Upper lobe of left lung (tissue), 6 donors: ENCODE results near the gene ACVR1. TPM values are rescaled to one million over a fixed set of nuclear protein-coding genes. Genes with fewer than 3 reads are reported as not detected.
"Not testable (repeated sequence)": the region's sequence is repeated elsewhere in the genome, so short reads cannot be mapped to it uniquely, and the experiment has no call there.

Source experiments
- ATAC-seq, 2 donors: fragments of 200-7000 bp; cut with Tn5 transposase; one replicate each; pipeline ENCODE4 v1.9.1; 2022; ENCODE audit warnings: mild to moderate bottlenecking in 2 of 2, moderate library complexity in 2 of 2; ENCODE audit not compliant: low FRiP score in 2 of 2
- DNase-seq, 2 donors: peaks; one replicate each; pipeline ENCODE4 v3.0.0-alpha.2; 2019 to 2020
- H3K27ac ChIP-seq, 4 donors: fragments of 200-600 bp; sonication (generic); one replicate each; pipeline ENCODE4 v1.5.1; 2016 to 2019
- H3K27me3 ChIP-seq, 4 donors: fragments of 200-600 bp; sonication (generic); one replicate each; pipeline ENCODE4 v1.5.1; 2017 to 2019
- H3K36me3 ChIP-seq, 4 donors: fragments of 200-600 bp; sonication (generic); one replicate each; pipeline ENCODE4 v1.5.1; 2016 to 2019
- H3K4me1 ChIP-seq, 4 donors: fragments of 200-600 bp; sonication (generic); one replicate each; pipeline ENCODE4 v1.5.1; 2018 to 2019
- H3K4me3 ChIP-seq, 4 donors: fragments of 200-600 bp; sonication (generic); one replicate each; pipeline ENCODE4 v1.5.1; 2017 to 2019; ENCODE audit warnings: mild to moderate bottlenecking in 2 of 4, moderate library complexity in 1 of 4
- H3K9me3 ChIP-seq, 4 donors: fragments of 200-600 bp; sonication (generic); one replicate each; pipeline ENCODE4 v1.5.1; 2018 to 2019
- EP300 ChIP-seq, 4 donors: sonication (generic); formaldehyde crosslinking; IDR thresholded peaks; one replicate each; pipeline ENCODE4 v1.5.1; 2017; ENCODE audit warnings: antibody characterized with exemption in 4 of 4, control low read depth in 2 of 4
- POLR2A ChIP-seq, 4 donors: fragments of 450-650 bp; IDR thresholded peaks; one replicate each; pipeline ENCODE4 v1.5.1; 2016 to 2017; ENCODE audit warnings: antibody characterized with exemption in 4 of 4, mild to moderate bottlenecking in 2 of 4
- POLR2AphosphoS5 ChIP-seq, 2 donors: sonication (generic); formaldehyde crosslinking; IDR thresholded peaks; one replicate each; pipeline ENCODE4 v1.5.1; 2017; ENCODE audit warnings: antibody characterized with exemption in 2 of 2
- WGBS, 2 donors: methylation state at CpG; one replicate each; pipeline ENCODE4 v1.1.5; 2017 to 2018; 5-methylcytosine and 5-hydroxymethylcytosine counted together
- total RNA-seq, 6 donors: library from RNA; depleted of rRNA in 4 of 6; stranded (reverse); fragments of >200 nt in 4 of 6; gene quantifications; one replicate each; pipeline versions ENCODE4 v1.1.0 to v1.2.1, GENCODE V29; 2016 to 2021
- TF ChIP-seq, protein P1 (sequence below), 6 experiments: fragments of 450-650 bp in 4 of 6; fragments of 200-600 bp in 2 of 6; sonication (generic) in 2 of 6; IDR thresholded peaks; one replicate each; pipeline ENCODE4 v1.5.1; 2016 to 2019; ENCODE audit warnings: antibody characterized with exemption in 6 of 6
- donor health status: DM: no; HTN: no; CAD: no; lungs with moderate emphysema.
- donor health status: DM: no; HTN: yes; CAD: no; lungs with severe emphysema.

ACVR1 gene
- total RNA-seq, 6 donors from 2014 or later = 16.4 to 38.8 (median 25.8) TPM

DNA sequence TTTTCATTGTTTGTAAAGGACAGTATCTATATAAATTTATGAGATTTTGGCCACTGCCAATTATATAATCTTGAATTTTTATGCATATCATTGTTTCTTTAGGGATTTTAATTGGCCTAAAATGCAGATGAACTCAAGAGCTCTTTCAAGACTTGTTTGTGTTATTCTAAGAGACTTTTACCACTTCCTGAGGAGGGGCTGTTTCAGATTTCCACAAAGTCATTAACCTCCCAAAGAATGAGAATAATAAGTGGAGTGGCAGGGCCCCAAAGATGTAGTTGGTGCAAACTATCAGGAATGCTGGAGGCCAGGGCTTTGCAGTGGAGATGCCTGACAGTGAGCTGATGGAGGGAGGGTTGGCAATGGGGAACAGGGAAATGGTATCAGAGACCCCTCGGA, 15.5 kb upstream of the ACVR1 start:
- WGBS, 2 donors = 95 to 100% methylated on average over 1 of the region's 1 CpG
- Histone ChIP-seq H3K4me1 (no peaks in the 10 kb centered on the region), H3K4me3 (no peak overlapping the region), H3K36me3 (no peaks in the 10 kb centered on the region), H3K9me3 (no peaks in the 10 kb centered on the region), H3K27me3 (no peaks in the 10 kb centered on the region), H3K27ac (no peak overlapping the region)
- DNase-seq (no peak), ATAC-seq (no peak)
- TF ChIP-seq EP300 (IDR thresholded peaks at IDR 0.05) (no peak), POLR2A (IDR thresholded peaks at IDR 0.05) (no peak), POLR2AphosphoS5 (IDR thresholded peaks at IDR 0.05) (no peak)
- TF ChIP-seq, protein P1, sequence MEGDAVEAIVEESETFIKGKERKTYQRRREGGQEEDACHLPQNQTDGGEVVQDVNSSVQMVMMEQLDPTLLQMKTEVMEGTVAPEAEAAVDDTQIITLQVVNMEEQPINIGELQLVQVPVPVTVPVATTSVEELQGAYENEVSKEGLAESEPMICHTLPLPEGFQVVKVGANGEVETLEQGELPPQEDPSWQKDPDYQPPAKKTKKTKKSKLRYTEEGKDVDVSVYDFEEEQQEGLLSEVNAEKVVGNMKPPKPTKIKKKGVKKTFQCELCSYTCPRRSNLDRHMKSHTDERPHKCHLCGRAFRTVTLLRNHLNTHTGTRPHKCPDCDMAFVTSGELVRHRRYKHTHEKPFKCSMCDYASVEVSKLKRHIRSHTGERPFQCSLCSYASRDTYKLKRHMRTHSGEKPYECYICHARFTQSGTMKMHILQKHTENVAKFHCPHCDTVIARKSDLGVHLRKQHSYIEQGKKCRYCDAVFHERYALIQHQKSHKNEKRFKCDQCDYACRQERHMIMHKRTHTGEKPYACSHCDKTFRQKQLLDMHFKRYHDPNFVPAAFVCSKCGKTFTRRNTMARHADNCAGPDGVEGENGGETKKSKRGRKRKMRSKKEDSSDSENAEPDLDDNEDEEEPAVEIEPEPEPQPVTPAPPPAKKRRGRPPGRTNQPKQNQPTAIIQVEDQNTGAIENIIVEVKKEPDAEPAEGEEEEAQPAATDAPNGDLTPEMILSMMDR (IDR thresholded peaks at IDR 0.05) = no peak

DNA sequence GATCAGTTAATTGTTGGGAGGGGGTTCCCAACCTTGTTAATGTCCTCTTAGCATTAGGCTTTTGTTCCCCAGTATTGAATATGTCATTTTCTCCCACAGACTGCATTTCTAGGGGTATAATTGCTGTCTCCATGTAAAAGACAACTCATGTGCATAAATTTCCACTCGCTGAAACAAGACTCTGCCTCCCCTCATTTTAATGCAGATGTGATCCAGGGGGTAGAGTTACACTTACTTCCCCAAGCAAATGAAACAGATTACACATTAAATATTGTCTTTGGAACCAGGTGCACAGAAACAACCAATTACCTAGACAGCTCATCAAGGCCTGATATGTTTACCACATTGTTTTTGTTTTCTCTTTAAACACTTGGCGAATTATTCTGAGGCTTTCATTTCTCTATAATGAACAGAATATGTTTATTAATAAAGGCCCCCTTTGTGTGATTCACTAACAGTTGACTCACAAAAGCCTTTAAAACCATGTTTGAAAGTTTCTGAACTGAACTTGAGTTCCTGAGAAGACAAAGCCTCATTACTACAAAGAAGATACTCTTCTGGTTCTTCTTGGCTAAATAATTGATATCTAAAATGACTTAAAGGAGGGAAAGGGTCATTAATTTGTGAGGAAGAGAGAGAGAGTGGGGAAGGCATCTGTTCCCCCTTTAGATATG, 15.0 kb upstream of the ACVR1 start:
- ATAC-seq (no peak), DNase-seq (no peak)
- no peaks in the 10 kb centered on the region for H3K36me3 ChIP-seq
- no peak overlapping the region for H3K4me3 ChIP-seq
- H3K9me3 ChIP-seq = no peaks in the 10 kb centered on the region
- H3K27ac ChIP-seq = no peak overlapping the region
- WGBS, 2 donors = 86 to 90% methylated on average over 2 of the region's 2 CpGs
- H3K27me3 ChIP-seq = no peaks in the 10 kb centered on the region
- H3K4me1 ChIP-seq = no peaks in the 10 kb centered on the region
- TF ChIP-seq POLR2A (IDR thresholded peaks at IDR 0.05) = no peak

DNA sequence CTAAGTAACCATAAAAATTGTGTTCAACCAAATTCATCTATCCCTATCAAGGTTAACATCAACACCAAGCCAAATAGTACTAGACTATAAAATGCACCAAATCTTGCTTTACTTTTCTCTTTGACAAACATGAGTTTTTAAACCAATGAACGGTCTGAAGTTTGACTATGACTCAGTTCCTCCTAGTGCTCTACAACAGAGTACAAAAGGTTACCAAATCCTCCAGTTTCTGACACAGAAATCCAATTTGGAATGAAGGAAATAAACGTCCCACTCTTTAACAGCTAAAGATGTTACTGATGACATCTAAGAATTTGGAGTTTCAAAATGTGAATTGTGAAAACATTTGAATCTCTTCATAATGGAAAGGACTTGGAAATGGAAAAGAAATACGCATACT, 11.8 kb upstream of the ACVR1 start:
- Histone ChIP-seq H3K27me3 (no peaks in the 10 kb centered on the region), H3K36me3 (no peaks in the 10 kb centered on the region), H3K27ac (no peak overlapping the region), H3K4me3 (no peak overlapping the region), H3K9me3 (no peaks in the 10 kb centered on the region), H3K4me1 (no peaks in the 10 kb centered on the region)
- ATAC-seq (no peak), DNase-seq (no peak)
- TF ChIP-seq EP300 (IDR thresholded peaks at IDR 0.05) (no peak), POLR2A (IDR thresholded peaks at IDR 0.05) (no peak), POLR2AphosphoS5 (IDR thresholded peaks at IDR 0.05) (no peak)
- TF ChIP-seq, protein P1 (IDR thresholded peaks at IDR 0.05) = no peak
- 77 to 81% methylated on average over 3 of the region's 3 CpGs for WGBS, 2 donors

DNA sequence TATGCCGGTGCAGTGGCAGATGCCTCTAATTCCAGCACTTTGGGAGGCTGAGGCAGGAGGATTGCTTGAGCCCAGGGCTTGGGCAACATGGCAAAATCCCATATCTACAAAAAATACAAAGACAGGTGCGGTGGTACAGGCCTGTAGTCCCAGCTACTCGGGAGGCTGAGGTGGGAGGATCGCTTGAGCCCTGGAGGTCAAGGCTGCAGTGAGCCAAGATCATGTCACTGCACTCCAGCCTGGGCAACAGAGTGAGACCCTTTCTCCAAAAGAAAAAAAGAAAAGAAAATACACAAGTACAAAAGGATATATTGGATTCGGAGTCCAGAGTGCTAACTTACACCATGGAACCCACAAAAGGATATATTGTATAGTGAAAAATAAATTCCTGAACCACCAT, 8.4 kb upstream of the ACVR1 start:
- WGBS, 2 donors = 75 to 80% methylated on average over 5 of the region's 5 CpGs
- not testable (repeated sequence) for H3K9me3 ChIP-seq, H3K27ac ChIP-seq, H3K4me1 ChIP-seq, H3K36me3 ChIP-seq, H3K4me3 ChIP-seq, H3K27me3 ChIP-seq, DNase-seq, ATAC-seq

DNA sequence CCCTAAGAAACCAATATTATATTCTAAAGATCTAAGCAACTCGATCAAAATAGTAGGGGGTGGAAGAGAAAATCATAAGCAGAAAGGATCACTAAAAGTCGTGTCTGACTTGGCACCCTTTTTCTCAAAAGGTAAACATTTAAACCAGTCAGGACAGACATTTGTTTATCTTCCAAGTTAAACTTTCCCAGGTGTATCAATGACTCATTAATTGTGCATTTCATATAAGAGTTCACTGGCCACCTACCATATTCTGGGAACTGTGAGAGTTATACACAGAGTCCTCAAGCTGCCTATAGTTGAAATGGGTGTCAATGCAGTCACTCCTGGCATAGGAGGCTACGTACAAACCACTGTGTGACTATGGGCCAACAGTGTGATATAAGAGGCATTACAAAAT, 4.8 kb upstream of the ACVR1 start:
- H3K36me3 ChIP-seq = no peaks in the 10 kb centered on the region
- no peak overlapping the region for H3K27ac ChIP-seq
- no peak for ATAC-seq
- no peaks in the 10 kb centered on the region for H3K9me3 ChIP-seq
- no peaks in the 10 kb centered on the region for H3K27me3 ChIP-seq
- no peak for DNase-seq
- no peak overlapping the region for H3K4me3 ChIP-seq
- H3K4me1 ChIP-seq = peaks cover 6 to 11% (median 8%) of the 10 kb centered on the region in 4 donors
- TF ChIP-seq POLR2A (IDR thresholded peaks at IDR 0.05) (no peak), POLR2AphosphoS5 (IDR thresholded peaks at IDR 0.05) (no peak), EP300 (IDR thresholded peaks at IDR 0.05) (no peak)
- TF ChIP-seq, protein P1 (IDR thresholded peaks at IDR 0.05) = no peak
- WGBS, 2 donors = 86 to 87% methylated on average over 3 of the region's 3 CpGs

DNA sequence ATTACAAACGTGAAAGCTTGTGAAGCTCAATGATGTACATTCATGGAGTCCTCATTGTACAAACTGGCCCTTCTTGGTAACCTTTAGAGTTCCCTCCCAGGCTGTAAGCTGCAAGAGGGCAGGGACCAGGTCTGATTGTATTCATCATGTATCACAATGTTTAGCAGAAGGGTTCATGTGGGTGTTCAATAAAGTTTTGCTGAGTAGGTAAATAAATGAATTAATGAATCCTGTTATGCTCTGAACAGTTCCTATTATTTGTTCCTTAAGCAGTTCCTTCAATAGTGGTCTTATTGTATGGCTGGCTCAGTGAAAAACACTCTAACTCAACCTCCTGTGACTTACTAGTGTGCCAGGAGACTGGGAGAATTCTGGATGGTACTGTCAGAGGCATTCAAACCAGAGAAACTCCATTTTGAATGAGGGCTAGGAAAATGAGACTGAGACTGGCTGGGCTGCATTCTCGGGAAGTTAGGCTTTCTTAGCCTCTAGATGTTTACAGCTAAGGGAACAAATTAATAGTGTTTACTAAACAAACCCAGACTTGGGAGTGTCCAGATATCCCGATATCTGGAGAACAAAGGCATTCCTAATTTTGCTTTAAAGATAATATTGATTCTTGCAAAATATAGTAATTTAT, 1.8 kb upstream of the ACVR1 start:
- Histone ChIP-seq H3K27me3 (no peaks in the 10 kb centered on the region), H3K36me3 (no peaks in the 10 kb centered on the region), H3K4me1 (peaks cover 16 to 26% (median 21%) of the 10 kb centered on the region in 4 donors), H3K27ac (no peak overlapping the region), H3K9me3 (no peaks in the 10 kb centered on the region), H3K4me3 (no peak overlapping the region)
- ATAC-seq = no peak
- 78 to 85% methylated on average over 3 of the region's 3 CpGs for WGBS, 2 donors
- no peak for DNase-seq
- TF ChIP-seq EP300 (IDR thresholded peaks at IDR 0.05) = no peak
- TF ChIP-seq POLR2A (IDR thresholded peaks at IDR 0.05) = no peak
- no peak for TF ChIP-seq POLR2AphosphoS5 (IDR thresholded peaks at IDR 0.05)
- TF ChIP-seq, protein P1 (IDR thresholded peaks at IDR 0.05) = no peak
